ENCODE data around the gene C15orf39.
A peak's percentile ranks its signal among the peaks of the same experiment; 100 is the strongest.

C15orf39 gene

GRCh38 chr15:75174102-75174501 lies 27.6 kb upstream of the C15orf39 start:
- DNase-seq, result no peak

GRCh38 chr15:75174729-75175128 lies 27.0 kb upstream of the C15orf39 start:
- no peak for DNase-seq

- DNase-seq, result no peak
Measured at GRCh38 chr15:75176396-75176761, 25.3 kb upstream of the C15orf39 start.

- no peak for DNase-seq
Measured at GRCh38 chr15:75177360-75178071, 24.2 kb upstream of the C15orf39 start.

GRCh38 chr15:75178171-75178937 lies 23.3 kb upstream of the C15orf39 start:
- DNase-seq, result no peak

DNA sequence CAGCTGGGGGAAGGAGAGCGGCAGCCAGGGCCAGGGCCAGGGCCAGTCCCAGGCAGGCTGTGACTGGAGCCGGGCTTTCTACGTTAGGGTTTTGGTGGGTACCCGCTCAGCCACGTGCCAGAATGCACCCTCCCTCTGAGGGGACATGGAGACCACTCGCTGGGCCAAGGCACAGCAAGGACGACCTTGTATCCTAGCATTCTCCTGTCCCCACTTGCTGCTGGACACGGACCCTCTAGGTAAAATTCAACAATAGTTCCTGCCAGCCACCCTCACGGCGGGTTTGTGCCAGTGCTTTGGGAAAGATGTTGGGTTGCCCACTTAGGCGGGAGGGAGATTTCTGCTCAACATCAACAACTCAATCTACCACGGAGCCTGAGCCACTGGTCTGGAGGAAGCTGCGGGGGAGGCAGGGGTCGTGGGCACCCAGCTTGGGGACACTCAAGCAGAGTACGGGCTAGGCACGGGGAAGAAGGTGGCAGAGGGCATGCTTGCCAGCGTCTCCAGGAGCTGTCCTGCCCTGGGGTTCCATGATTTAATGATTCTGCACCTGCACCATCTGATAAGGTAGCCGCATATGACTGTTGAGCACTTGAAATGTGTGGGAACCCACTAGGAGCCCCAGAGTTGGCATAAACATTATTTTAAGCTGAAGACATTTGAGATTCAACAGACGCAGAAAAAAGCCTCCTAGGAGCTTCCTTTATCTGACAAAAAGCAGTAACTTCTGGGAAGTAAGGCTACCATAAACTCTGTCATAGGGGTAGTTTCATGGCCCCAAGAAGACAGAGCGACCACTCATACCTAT lies 22.5 kb upstream of the C15orf39 start:
- no peak for DNase-seq

GRCh38 chr15:75179746-75180140 lies 21.9 kb upstream of the C15orf39 start:
- no peak for DNase-seq

GRCh38 chr15:75181780-75182179 lies 19.9 kb upstream of the C15orf39 start:
- DNase-seq, result no peak

GRCh38 chr15:75182187-75183131 lies 19.2 kb upstream of the C15orf39 start:
- DNase-seq, result no peak

DNA sequence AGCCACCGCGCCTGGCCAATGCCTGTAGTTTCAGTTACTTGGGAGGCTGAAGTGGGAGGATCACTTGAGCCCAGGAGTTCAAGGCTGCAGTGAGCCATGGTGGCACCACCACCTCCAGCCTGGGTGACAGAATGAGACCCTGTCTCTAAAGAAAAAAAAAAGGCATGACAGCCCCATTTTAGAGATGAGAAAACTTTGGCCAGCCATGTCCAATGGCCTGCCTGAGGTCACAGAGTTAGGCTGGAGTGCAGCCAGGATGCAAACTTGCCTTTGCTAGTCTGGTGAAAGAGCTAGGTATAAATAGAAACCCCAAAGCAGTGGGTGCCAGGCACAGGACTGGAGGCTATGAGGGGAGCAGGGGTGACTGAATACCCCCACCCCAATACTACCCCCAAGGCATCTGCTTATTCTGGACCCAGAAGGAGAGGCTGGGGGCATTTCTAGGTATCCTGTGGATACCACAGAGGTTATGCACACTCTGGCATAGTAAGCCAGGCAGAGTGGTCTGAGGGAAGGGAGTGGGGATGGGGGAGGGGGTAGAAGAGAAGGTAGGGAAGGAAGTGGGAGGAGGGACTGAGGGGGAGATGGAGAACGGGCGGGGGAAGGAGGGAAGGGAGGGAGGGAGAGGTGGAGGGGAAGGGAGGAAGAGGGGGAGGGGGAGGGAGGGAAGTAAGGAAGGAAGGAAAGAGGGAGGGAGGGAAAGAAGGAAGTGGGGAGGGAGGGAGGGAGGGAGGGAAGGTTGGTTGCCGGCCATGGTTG lies 16.2 kb upstream of the C15orf39 start:
- DNase-seq, result no peak

GRCh38 chr15:75186044-75186443 lies 15.6 kb upstream of the C15orf39 start:
- no peak for DNase-seq

GRCh38 chr15:75188499-75188898 lies 13.2 kb upstream of the C15orf39 start:
- DNase-seq, result no peak

GRCh38 chr15:75191235-75191634 lies 10.4 kb upstream of the C15orf39 start:
- DNase-seq, result no peak

DNA sequence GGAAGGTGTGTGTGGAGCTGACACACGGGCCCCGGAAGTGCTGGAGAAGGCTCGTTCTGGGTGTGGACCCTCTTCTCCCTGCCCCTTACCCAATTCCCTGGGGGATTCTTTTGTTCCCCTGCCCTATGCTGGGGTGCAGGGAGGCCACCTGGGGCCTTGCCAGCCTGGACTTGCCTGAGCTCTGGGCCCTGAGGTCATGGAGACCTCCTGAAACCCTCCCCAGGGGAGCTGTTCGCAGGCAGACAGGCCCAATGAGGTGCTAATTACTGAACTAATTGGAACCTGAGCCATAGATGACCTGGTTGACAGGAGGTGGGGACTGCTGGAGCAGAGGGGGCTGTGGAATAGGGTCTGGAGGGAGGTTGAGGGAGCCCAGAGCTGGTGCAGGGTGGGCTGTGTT lies 9.4 kb upstream of the C15orf39 start:
- no peak for DNase-seq

GRCh38 chr15:75193272-75193671 lies 8.4 kb upstream of the C15orf39 start:
- DNase-seq, result no peak

DNA sequence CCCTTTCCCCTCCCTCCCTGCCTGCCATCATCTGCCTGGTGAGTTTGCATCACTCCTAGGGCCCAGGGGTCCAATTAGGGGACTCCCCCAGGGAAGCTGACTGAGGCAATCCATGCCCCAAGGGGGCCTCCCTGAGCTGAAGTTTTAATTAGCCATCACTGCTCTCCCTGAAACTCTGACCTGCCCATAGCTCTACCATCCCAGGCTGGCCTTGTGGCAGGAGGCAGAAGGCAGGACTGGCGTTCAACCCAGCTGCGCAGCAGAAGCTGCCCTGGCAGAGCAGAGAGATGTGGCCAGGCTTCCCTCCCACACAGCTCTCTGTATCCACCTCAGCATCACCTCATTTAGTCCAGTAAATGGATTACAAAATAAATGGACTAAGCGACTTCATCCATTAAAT lies 7.7 kb upstream of the C15orf39 start:
- DNase-seq, result no peak

- DNase-seq, result no peak
Measured at GRCh38 chr15:75194397-75194796, 7.3 kb upstream of the C15orf39 start.

- DNase-seq, result peak; percentile 42
Measured at GRCh38 chr15:75195122-75195765, 6.4 kb upstream of the C15orf39 start.

DNA sequence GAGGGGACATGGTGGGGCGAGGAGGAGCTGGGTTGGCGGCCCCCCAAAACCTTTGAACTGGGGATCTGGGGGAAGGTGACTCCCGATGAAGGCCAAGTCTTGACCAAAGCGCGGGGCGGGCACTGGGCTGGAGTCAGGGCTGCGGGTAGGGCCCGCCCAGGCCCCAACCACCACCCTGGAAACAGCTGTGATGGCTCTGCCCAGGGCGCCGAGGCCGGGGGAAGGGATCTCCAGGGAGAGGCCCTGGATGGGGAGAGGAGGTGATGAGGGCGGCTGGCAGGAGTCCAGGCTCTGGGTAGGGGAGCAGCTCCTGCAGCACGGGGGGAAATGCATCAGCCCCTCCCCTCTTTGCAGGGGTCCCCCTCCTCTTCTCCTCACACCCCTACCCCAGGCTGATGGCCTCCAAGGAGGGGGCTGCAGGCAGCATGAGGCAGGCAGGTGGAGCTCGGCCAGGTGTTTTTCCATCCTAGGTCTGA lies 5.9 kb upstream of the C15orf39 start:
- DNase-seq, result no peak

- no peak for DNase-seq
Measured at GRCh38 chr15:75197062-75197630, 4.5 kb upstream of the C15orf39 start.
